Tibial nerve (tissue), 4 donors: Measurements from ENCODE around the gene ZFP42.

Source experiments
- EP300 ChIP-seq, 2 donors: sonication (generic); formaldehyde crosslinking; IDR thresholded peaks; one replicate each; pipeline ENCODE4 v1.6.1; 2017; ENCODE audit warnings: antibody characterized with exemption in 2 of 2, mild to moderate bottlenecking in 1 of 2
- POLR2A ChIP-seq, 2 donors: fragments of 450-650 bp; IDR thresholded peaks; one replicate each; pipeline ENCODE4 v1.6.1; 2017; ENCODE audit warnings: antibody characterized with exemption in 2 of 2, mild to moderate bottlenecking in 2 of 2, moderate library complexity in 2 of 2
- TF ChIP-seq, protein P1 (sequence below), 5 experiments: fragments of 200-600 bp in 3 of 5; fragments of 450-650 bp in 2 of 5; sonication (generic) in 3 of 5; IDR thresholded peaks; one replicate each; pipeline ENCODE4 v1.5.1; 2016 to 2019; ENCODE audit warnings: antibody characterized with exemption in 5 of 5, mild to moderate bottlenecking in 3 of 5, moderate library complexity in 2 of 5

DNA sequence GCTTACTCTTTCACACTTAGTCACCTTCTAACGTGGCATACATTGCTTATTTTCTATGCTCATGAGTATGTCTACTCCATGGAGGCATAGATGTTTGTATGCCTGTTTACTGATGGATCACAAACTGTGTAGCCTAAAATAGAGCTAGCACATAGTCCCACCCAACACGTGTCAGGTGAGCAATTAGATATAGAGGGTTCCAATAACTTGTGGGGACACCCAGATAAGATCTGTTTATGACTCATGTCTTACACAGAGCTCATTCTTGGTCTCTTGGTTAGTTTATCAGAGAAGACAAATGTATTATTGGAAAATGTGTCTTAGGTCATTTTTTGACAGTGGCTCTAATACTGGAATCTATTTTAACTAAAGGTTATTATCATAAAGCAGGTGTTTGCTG, 6.8 kb downstream of the ZFP42 start:
- TF ChIP-seq, protein P1, sequence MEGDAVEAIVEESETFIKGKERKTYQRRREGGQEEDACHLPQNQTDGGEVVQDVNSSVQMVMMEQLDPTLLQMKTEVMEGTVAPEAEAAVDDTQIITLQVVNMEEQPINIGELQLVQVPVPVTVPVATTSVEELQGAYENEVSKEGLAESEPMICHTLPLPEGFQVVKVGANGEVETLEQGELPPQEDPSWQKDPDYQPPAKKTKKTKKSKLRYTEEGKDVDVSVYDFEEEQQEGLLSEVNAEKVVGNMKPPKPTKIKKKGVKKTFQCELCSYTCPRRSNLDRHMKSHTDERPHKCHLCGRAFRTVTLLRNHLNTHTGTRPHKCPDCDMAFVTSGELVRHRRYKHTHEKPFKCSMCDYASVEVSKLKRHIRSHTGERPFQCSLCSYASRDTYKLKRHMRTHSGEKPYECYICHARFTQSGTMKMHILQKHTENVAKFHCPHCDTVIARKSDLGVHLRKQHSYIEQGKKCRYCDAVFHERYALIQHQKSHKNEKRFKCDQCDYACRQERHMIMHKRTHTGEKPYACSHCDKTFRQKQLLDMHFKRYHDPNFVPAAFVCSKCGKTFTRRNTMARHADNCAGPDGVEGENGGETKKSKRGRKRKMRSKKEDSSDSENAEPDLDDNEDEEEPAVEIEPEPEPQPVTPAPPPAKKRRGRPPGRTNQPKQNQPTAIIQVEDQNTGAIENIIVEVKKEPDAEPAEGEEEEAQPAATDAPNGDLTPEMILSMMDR (IDR thresholded peaks at IDR 0.05): no peak
- no peak for TF ChIP-seq POLR2A (IDR thresholded peaks at IDR 0.05)
- no peak for TF ChIP-seq EP300 (IDR thresholded peaks at IDR 0.05)
